NB4 (cell line): Measurements from ENCODE around the gene LEKR1.

Source experiments
- DNase-seq: peaks from one replicate; pipeline ENCODE4 v3.0.0; 2010; ENCODE audit warnings: low read depth
- H3K4me3 ChIP-seq: one replicate; pipeline ENCODE4 v1.5.1; 2011; ENCODE audit warnings: mild to moderate bottlenecking, low read depth, low read length, moderate library complexity
- MYC ChIP-seq: IDR thresholded peaks from 2 replicates; pipeline ENCODE4 v1.6.1; 2011; ENCODE audit warnings: low read depth, low read length
- POLR2A ChIP-seq: IDR thresholded peaks from 2 replicates; pipeline ENCODE4 v1.6.1; 2011; ENCODE audit warnings: mild to moderate bottlenecking; ENCODE audit not compliant: insufficient read length; ENCODE audit errors: extremely low read depth
- TF ChIP-seq, protein P1 (sequence below): IDR thresholded peaks from one replicate; pipeline ENCODE4 v1.5.1; 2012; ENCODE audit warnings: low read depth, low read length
- TF ChIP-seq, protein P2 (sequence below): IDR thresholded peaks from 2 replicates; pipeline ENCODE4 v1.6.1; 2011; ENCODE audit warnings: low read depth, low read length

The LEKR1 gene

DNA sequence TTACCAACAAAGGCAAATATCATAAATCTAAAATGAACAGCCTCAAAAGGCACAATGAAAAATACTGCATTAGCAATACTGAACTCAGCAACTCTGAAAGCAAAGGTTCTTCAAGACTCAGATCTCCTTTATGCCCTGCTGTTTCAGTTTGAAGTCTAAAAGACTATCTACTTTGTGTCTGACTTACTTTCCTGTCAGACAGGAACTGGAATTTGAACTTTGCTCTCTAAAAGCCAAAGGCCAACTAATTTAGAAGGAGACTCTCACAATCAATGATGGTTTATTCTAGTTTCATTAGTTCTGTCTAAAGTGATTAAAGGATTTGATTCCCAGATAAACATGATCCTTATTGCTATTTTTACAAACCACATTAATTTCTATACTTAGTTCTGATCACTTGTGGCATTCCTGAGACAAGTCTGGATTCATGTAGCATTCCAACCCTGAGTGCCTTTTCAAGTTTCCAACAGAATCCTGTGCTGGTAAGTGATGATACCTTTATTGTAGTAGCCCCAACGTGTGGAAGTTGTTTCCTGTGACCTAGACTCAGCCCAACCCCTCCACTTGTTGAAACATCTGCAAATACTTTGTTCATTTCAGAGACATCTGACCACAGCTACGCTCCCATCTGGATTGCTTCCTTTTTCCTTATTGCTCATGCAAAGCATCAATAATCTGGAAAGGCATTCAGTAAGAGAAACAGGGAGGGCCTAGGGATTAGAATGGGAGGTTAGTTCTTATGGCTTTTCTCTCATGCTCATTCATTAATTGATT lies 14.9 kb upstream of the LEKR1 start:
- H3K4me3 ChIP-seq, result no peak overlapping the region
- TF ChIP-seq POLR2A, result no peak
- TF ChIP-seq, protein P1, sequence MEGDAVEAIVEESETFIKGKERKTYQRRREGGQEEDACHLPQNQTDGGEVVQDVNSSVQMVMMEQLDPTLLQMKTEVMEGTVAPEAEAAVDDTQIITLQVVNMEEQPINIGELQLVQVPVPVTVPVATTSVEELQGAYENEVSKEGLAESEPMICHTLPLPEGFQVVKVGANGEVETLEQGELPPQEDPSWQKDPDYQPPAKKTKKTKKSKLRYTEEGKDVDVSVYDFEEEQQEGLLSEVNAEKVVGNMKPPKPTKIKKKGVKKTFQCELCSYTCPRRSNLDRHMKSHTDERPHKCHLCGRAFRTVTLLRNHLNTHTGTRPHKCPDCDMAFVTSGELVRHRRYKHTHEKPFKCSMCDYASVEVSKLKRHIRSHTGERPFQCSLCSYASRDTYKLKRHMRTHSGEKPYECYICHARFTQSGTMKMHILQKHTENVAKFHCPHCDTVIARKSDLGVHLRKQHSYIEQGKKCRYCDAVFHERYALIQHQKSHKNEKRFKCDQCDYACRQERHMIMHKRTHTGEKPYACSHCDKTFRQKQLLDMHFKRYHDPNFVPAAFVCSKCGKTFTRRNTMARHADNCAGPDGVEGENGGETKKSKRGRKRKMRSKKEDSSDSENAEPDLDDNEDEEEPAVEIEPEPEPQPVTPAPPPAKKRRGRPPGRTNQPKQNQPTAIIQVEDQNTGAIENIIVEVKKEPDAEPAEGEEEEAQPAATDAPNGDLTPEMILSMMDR, result no peak
- TF ChIP-seq, protein P2, sequence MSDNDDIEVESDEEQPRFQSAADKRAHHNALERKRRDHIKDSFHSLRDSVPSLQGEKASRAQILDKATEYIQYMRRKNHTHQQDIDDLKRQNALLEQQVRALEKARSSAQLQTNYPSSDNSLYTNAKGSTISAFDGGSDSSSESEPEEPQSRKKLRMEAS, result no peak
- TF ChIP-seq MYC, result no peak
- peak; percentile 38 for DNase-seq

DNA sequence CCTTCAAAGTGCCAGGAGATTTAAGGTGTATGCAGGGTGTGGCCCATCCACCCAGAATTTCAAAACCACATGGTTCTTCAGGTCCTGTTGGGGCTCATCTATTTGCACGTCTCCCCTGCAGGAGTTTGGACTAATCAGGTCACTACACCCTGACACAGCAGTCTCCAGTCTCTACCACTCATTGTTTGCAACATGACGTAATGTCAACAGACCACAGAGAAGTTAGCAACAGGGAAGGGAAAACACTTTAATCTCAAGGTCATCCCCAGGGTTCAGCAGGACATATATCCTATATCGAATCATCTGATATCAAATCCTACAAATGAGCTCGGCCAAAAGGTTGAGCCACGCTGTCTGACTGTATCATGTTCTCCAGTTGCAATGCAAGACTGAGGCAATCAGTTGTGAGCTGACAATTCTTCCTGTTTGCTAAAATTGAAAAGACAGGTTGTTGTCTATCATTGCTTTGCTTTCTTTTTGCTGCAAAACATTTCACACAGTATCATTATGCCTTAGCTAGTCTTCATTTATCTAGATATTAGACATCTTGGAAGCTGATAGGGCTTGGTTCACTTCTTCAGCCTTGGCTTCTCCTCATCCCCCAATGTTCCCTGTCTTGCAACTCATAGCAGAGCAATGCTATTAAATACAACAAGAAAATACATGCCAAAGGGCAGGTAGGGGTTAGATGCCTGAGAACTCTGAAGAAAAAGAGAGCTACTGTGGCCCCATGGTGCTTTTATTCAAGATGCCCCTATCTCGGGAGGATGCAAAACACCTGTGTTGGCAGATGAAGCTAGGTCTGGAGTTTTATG lies 13.4 kb upstream of the LEKR1 start:
- peak; percentile 76 for DNase-seq

DNA sequence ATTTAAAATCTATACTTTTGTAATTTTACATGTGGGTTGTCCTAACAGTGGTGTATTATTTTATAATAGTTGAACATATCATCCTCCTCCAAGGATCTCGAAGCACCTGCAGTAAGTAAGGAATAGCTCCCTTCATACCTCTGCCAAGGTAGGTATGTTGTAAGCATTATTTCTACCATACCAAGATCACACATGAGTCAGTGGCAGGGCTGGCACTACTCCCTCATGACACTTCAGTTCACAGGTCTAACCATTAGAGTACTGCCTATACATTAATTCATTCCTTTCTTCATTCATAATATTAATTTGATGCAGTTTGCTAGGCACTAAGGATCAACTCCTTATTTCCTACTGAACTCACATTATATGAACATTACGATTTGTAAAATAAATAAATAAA lies 11.9 kb upstream of the LEKR1 start:
- no peak overlapping the region for H3K4me3 ChIP-seq
- no peak for TF ChIP-seq POLR2A
- TF ChIP-seq, protein P2, result no peak
- TF ChIP-seq, protein P1, result no peak
- TF ChIP-seq MYC, result no peak
- DNase-seq, result no peak

More for the DNA sequence above, 13.4 kb upstream of the LEKR1 start:
- TF ChIP-seq, protein P1, result no peak
- no peak for TF ChIP-seq POLR2A
- TF ChIP-seq MYC, result no peak
- TF ChIP-seq, protein P2, result no peak
- H3K4me3 ChIP-seq, result no peak overlapping the region

DNA sequence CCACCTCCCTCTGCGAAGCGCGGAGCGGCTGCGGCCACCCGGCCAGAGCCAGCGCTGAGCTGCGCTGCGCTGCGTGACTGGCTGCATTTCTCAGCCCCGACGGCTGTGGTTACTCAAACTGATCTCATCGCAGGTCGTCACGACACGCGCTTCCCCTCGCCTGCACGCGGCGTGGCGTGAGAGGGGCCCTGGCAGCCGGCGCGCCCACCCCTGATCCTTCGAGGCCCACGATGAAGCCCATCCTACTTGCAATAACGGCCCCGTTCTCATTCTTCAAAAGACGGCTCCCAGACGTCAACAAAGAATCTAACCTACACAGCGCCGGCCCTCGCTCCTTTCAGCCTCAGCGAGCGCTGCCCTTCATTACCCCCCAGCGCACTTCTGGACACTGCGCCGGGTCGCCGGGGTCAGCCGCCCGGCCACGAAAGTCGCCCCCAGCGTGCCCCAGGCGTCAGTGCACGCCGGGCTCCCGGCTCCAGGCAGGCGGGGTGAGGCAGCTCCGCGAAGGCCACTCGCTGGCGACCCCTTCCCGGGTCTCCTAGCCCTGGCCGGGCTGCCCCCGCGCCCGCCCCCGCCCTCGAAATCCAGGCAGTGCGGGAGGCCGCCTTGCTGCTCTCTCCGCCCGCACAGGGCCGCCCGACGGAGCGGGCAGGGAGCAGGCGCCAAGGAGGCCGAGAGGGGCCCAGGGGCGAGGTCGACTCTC lies 9.9 kb upstream of the LEKR1 start:
- TF ChIP-seq, protein P2, result no peak
- TF ChIP-seq, protein P1, result no peak
- TF ChIP-seq POLR2A, result no peak
- DNase-seq, result peak; percentile 59
- H3K4me3 ChIP-seq, result peak overlapping the region; percentile 46

DNA sequence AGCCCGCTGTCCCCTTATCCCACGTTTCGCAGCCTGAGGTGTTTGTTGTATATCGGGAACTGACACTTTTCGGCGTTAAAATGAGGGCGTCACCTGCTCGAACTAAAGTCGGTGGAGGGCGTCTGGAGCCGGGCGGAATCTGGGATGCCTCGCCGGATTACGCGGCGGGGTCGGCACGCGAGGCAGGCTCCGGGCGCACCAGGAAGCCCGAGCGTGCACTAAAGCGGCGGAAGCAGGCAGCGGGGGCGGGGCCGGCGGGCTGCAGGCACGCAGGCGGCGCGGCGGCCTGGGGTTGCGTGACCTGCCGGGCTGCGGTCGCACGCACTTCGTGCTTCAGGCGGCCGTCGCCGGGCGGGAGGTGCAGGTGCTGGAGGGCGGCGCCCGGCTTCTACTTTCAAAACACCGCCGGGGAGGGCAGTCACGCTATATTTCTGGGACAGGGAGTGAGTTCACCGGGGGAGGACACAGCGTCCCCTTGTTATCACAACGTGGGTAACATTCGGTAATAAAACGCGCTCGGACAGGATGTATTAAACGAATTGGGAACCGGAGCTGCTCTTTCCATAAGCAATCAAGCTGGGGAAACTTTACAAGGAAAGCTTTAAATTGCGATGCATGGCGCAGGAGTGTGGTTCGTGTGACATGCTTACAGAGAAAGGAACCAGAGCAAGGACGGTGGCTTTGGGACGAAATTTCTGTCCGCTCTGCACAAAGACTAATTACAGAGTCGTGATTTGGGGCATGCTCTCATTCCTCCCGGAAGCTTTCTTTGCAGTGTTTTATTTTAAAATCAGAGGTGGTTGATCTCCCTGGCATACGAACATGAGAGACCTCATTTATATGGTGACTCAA lies 9.1 kb upstream of the LEKR1 start:
- TF ChIP-seq, protein P2, result peak; percentile 42; the same call in 1 of the 2 replicates
- peak; percentile 41 for TF ChIP-seq MYC
- no peak for TF ChIP-seq POLR2A
- TF ChIP-seq, protein P1, result no peak
- peak; percentile 94 for DNase-seq
- H3K4me3 ChIP-seq, result peak overlapping the region; percentile 75
